Liver (tissue), 9 donors: ENCODE results near the gene SCARB1. TPM values are rescaled to one million over a fixed set of nuclear protein-coding genes. Genes with fewer than 3 reads are reported as not detected.
A peak's percentile ranks its signal among the peaks of the same experiment; 100 is the strongest.

Source experiments
- DNase-seq: peaks from one replicate; pipeline ENCODE4 v3.0.0-alpha.2; 2017; ENCODE audit warnings: low spot score
- H3K27ac ChIP-seq, 2 donors: one replicate each; pipeline ENCODE4 v1.7.0; 2013; ENCODE audit warnings: inconsistent platforms in 2 of 2, low read length in 2 of 2, control low read depth in 1 of 2, low read depth in 1 of 2, mild to moderate bottlenecking in 1 of 2
- H3K27me3 ChIP-seq, 4 donors: one replicate each; pipeline versions ENCODE4 v1.6.1 to v1.7.0; 2013; ENCODE audit warnings: low read length in 3 of 4, inconsistent platforms in 1 of 4, mild to moderate bottlenecking in 1 of 4, moderate library complexity in 1 of 4; ENCODE audit not compliant: control insufficient read depth in 4 of 4, insufficient read depth in 4 of 4
- H3K36me3 ChIP-seq, 4 donors: one replicate each; pipeline versions ENCODE4 v1.6.1 to v1.7.0; 2013; ENCODE audit warnings: low read length in 3 of 4, mild to moderate bottlenecking in 3 of 4, low read depth in 1 of 4, moderate library complexity in 1 of 4; ENCODE audit not compliant: control insufficient read depth in 4 of 4, insufficient read depth in 3 of 4
- H3K4me1 ChIP-seq, 4 donors: one replicate each; pipeline versions ENCODE4 v1.6.1 to v1.7.0; 2013; ENCODE audit warnings: low read length in 3 of 4, mild to moderate bottlenecking in 3 of 4, moderate library complexity in 1 of 4; ENCODE audit not compliant: control insufficient read depth in 4 of 4, insufficient read depth in 4 of 4
- H3K4me3 ChIP-seq, 3 donors: one replicate each; pipeline versions ENCODE4 v1.6.1 to v1.7.0; 2013; ENCODE audit warnings: low read length in 3 of 3, control low read depth in 1 of 3, low read depth in 1 of 3, mild to moderate bottlenecking in 1 of 3
- H3K9ac ChIP-seq, 2 donors: one replicate each; pipeline ENCODE4 v1.7.0; 2013; ENCODE audit warnings: low read length in 2 of 2, mild to moderate bottlenecking in 2 of 2, moderate library complexity in 2 of 2, control low read depth in 1 of 2, low read depth in 1 of 2
- H3K9me3 ChIP-seq, 4 donors: one replicate each; pipeline versions ENCODE4 v1.6.1 to v1.7.0; 2013; ENCODE audit warnings: low read length in 3 of 4; ENCODE audit not compliant: control insufficient read depth in 4 of 4
- ATF3 ChIP-seq: IDR thresholded peaks from 2 replicates; pipeline ENCODE4 v1.6.1; 2016; ENCODE audit warnings: antibody characterized with exemption
- CTCF ChIP-seq: fragments of 150-350 bp; IDR thresholded peaks from 2 replicates; pipeline ENCODE4 v1.5.1; 2017; ENCODE audit warnings: improper control_type of control experiment, low read depth, low read length; ENCODE audit not compliant: missing input control
- EGR1 ChIP-seq, 2 donors: IDR thresholded peaks; 2 replicates each; pipeline ENCODE4 v1.6.1; 2016 to 2018; ENCODE audit warnings: antibody characterized with exemption in 2 of 2, low read depth in 2 of 2
- FOXA1 ChIP-seq: IDR thresholded peaks from 2 replicates; pipeline ENCODE4 v1.6.1; 2016; ENCODE audit warnings: antibody characterized with exemption
- FOXA2 ChIP-seq: IDR thresholded peaks from 2 replicates; pipeline ENCODE4 v1.6.1; 2016; ENCODE audit warnings: antibody characterized with exemption
- GABPA ChIP-seq, 2 donors: IDR thresholded peaks in 1 of 2; conservative IDR thresholded peaks in 1 of 2; 2 replicates each; pipeline ENCODE4 v1.6.1; 2016; ENCODE audit warnings: antibody characterized with exemption in 2 of 2, mild to moderate bottlenecking in 1 of 2, moderate library complexity in 1 of 2
- HNF4A ChIP-seq, 2 donors: conservative IDR thresholded peaks; 2 replicates each; pipeline ENCODE4 v1.6.1; 2016; ENCODE audit warnings: antibody characterized with exemption in 2 of 2, mild to moderate bottlenecking in 2 of 2
- HNF4G ChIP-seq: IDR thresholded peaks from 2 replicates; pipeline ENCODE4 v1.6.1; 2016; ENCODE audit warnings: antibody characterized with exemption
- JUND ChIP-seq, 2 donors: IDR thresholded peaks; 2 replicates each; pipeline ENCODE4 v1.6.1; 2016; ENCODE audit warnings: antibody characterized with exemption in 2 of 2
- MAX ChIP-seq: IDR thresholded peaks from 2 replicates; pipeline ENCODE4 v1.6.1; 2016; ENCODE audit warnings: antibody characterized with exemption
- NR2F2 ChIP-seq: IDR thresholded peaks from 2 replicates; pipeline ENCODE4 v1.6.1; 2016; ENCODE audit warnings: antibody characterized with exemption
- RAD21 ChIP-seq, 2 donors: IDR thresholded peaks; 2 replicates each; pipeline ENCODE4 v1.6.1; 2016; ENCODE audit warnings: antibody characterized with exemption in 2 of 2, mild to moderate bottlenecking in 2 of 2
- REST ChIP-seq: IDR thresholded peaks from 2 replicates; pipeline ENCODE4 v1.6.1; 2016; ENCODE audit warnings: antibody characterized with exemption, mild to moderate bottlenecking
- RXRA ChIP-seq, 2 donors: IDR thresholded peaks; 2 replicates each; pipeline ENCODE4 v1.6.1; 2017 to 2018; ENCODE audit warnings: antibody characterized with exemption in 2 of 2, mild to moderate bottlenecking in 1 of 2
- SP1 ChIP-seq: IDR thresholded peaks from 2 replicates; pipeline ENCODE4 v1.6.1; 2018; ENCODE audit warnings: antibody characterized with exemption, mild to moderate bottlenecking
- TAF1 ChIP-seq: conservative IDR thresholded peaks from 2 replicates; pipeline ENCODE4 v1.6.1; 2016; ENCODE audit warnings: antibody characterized with exemption, mild to moderate bottlenecking
- YY1 ChIP-seq: IDR thresholded peaks from 2 replicates; pipeline ENCODE4 v1.6.1; 2016; ENCODE audit warnings: antibody characterized with exemption, mild to moderate bottlenecking
- ZBTB33 ChIP-seq: IDR thresholded peaks from 2 replicates; pipeline ENCODE4 v1.6.1; 2016; ENCODE audit warnings: antibody characterized with exemption
- WGBS: extraction: QIAGEN DNeasy Blood & Tissue Kit; methylation state at CpG from one replicate; pipeline ENCODE4 v1.1.7; 2013; 5-methylcytosine and 5-hydroxymethylcytosine counted together
- polyA plus RNA-seq, 2 donors: library from polyadenylated mRNA; stranded (reverse) in 1 of 2; unstranded in 1 of 2; fragments of 200-250 nt in 1 of 2; fragments of >200 nt in 1 of 2; fragmentation: Nextera tagmentation in 1 of 2; extraction: Ambion mirVana in 1 of 2; gene quantifications; one replicate each; pipeline versions ENCODE4 v1.2.1 to v1.2.3, GENCODE V29; 2013 to 2015
- total RNA-seq, 2 donors: library from RNA; depleted of rRNA; stranded (reverse); fragments of >200 nt; gene quantifications; one replicate each; pipeline ENCODE4 v1.2.3, GENCODE V29; 2014
- donor health status: healthy.
- donor health status: healthy.
- donor health status: healthy.
- donor health status: healthy.
- donor health status: healthy.

SCARB1 gene
- total and polyA plus RNA-seq, 4 donors = 85.3 to 289 (median 141) TPM

- TF ChIP-seq CTCF = no peak
- TF ChIP-seq SP1 = no peak
- TF ChIP-seq GABPA (IDR thresholded peaks at IDR 0.05 in 1 of 2, conservative IDR thresholded peaks at IDR 0.05 in 1 of 2) = no peak
- TF ChIP-seq RAD21 (IDR thresholded peaks at IDR 0.05) = no peak
Measured at GRCh38 chr12:124832856-124833255, 30.8 kb downstream of the SCARB1 start (continued).

- 54% methylated on average over 8 of the region's 8 CpGs for WGBS
- Histone ChIP-seq H3K27ac (peak overlapping the region; percentile 52 to 86), H3K4me3 (no peak overlapping the region), H3K36me3 (no peaks in the 10 kb centered on the region), H3K9ac (peak overlapping the region in 1 of 2 donors; percentile 52), H3K27me3 (no peaks in the 10 kb centered on the region), H3K4me1 (peaks cover 15 to 59% (median 49%) of the 10 kb centered on the region in 4 donors), H3K9me3 (no peaks in the 10 kb centered on the region)
- TF ChIP-seq GABPA (IDR thresholded peaks at IDR 0.05 in 1 of 2, conservative IDR thresholded peaks at IDR 0.05 in 1 of 2) = peak in 1 of 2 donors; percentile 70
- peak; percentile 82 for TF ChIP-seq MAX
- TF ChIP-seq TAF1 = no peak
- no peak for TF ChIP-seq NR2F2
- peak; percentile 24 to 52 for TF ChIP-seq RAD21 (IDR thresholded peaks at IDR 0.05)
- no peak for TF ChIP-seq HNF4G
- peak; percentile 20 for TF ChIP-seq ATF3
- TF ChIP-seq EGR1 (IDR thresholded peaks at IDR 0.05; ENCODE audit: low read depth in 2 of 2) = peak in 1 of 2 donors; percentile 58
- no peak for TF ChIP-seq CTCF
- TF ChIP-seq FOXA2 = peak; percentile 94
- peak; percentile 73 for TF ChIP-seq YY1
- peak; percentile 81 for TF ChIP-seq FOXA1
- peak; percentile 59 to 88 for TF ChIP-seq RXRA (IDR thresholded peaks at IDR 0.05)
- TF ChIP-seq ZBTB33 = peak; percentile 39
- peak; percentile 70 for TF ChIP-seq SP1
- TF ChIP-seq REST = no peak
- TF ChIP-seq HNF4A (conservative IDR thresholded peaks at IDR 0.05) = peak; percentile 65 to 81
- peak in 1 of 2 donors; percentile 39 for TF ChIP-seq JUND (IDR thresholded peaks at IDR 0.05)
- no peak for DNase-seq
Measured at GRCh38 chr12:124831590-124831989, 32.1 kb downstream of the SCARB1 start.
